Testis (tissue), 3 donors: ENCODE results near the gene ERI3. TPM values are rescaled to one million over a fixed set of nuclear protein-coding genes. Genes with fewer than 3 reads are reported as not detected.

Experiments used
- DNase-seq: peaks from one replicate; pipeline ENCODE4 v3.0.0-alpha.2; 2019
- H3K27ac ChIP-seq, 2 donors: fragments of 200-600 bp; sonication (generic); one replicate each; pipeline ENCODE4 v1.5.1; 2019
- H3K27me3 ChIP-seq: fragments of 200-600 bp; sonication (generic); one replicate; pipeline ENCODE4 v1.5.1; 2019
- H3K36me3 ChIP-seq: fragments of 200-600 bp; sonication (generic); one replicate; pipeline ENCODE4 v1.5.1; 2017; ENCODE audit warnings: low read depth; ENCODE audit errors: missing control alignments
- H3K4me1 ChIP-seq: fragments of 200-600 bp; sonication (generic); one replicate; pipeline ENCODE4 v1.5.1; 2019
- H3K4me3 ChIP-seq, 2 donors: fragments of 200-600 bp; sonication (generic); one replicate each; pipeline ENCODE4 v1.5.1; 2017 to 2019
- H3K9me3 ChIP-seq: fragments of 200-600 bp; sonication (generic); one replicate; pipeline ENCODE4 v1.5.1; 2017
- POLR2A ChIP-seq: fragments of 450-650 bp; IDR thresholded peaks from one replicate; pipeline ENCODE4 v1.6.1; 2017; ENCODE audit warnings: antibody characterized with exemption, mild to moderate bottlenecking, moderate library complexity
- WGBS, 2 donors: methylation state at CpG; one replicate each; pipeline ENCODE4 v1.1.5; 2018; 5-methylcytosine and 5-hydroxymethylcytosine counted together
- intact Hi-C: fragments of 100-400 bp; cut with DNase I; formaldehyde crosslinking; loops from one replicate; pipeline ENCODE4 v1.15.1; 2023; ENCODE audit warnings: low total_unique reads
- polyA plus RNA-seq: library from polyadenylated mRNA; stranded (reverse); fragments of 350-450 nt; fragmentation: Illumina TruSeq; extraction: RNeasy Lipid Tissue Mini Kit (QIAGEN cat#74804); gene quantifications from one replicate; pipeline ENCODE4 v1.2.3, GENCODE V29; 2014; ENCODE audit warnings: low read depth, low replicate concordance; ENCODE audit not compliant: insufficient read depth
- total RNA-seq, 2 donors: library from RNA; depleted of rRNA; stranded (reverse); fragments of >200 nt; gene quantifications; one replicate each; pipeline ENCODE4 v1.2.3, GENCODE V29; 2016
- TF ChIP-seq, protein P1 (sequence below), 3 experiments: fragments of 450-650 bp in 2 of 3; fragments of 200-600 bp in 1 of 3; sonication (generic) in 1 of 3; IDR thresholded peaks; one replicate each; pipeline ENCODE4 v1.5.1; 2016 to 2019; ENCODE audit warnings: antibody characterized with exemption in 3 of 3, mild to moderate bottlenecking in 2 of 3, moderate library complexity in 1 of 3

ERI3 gene
- total and polyA plus RNA-seq, 3 donors from 2014 or later, result 104 to 140 (median 109) TPM

DNA sequence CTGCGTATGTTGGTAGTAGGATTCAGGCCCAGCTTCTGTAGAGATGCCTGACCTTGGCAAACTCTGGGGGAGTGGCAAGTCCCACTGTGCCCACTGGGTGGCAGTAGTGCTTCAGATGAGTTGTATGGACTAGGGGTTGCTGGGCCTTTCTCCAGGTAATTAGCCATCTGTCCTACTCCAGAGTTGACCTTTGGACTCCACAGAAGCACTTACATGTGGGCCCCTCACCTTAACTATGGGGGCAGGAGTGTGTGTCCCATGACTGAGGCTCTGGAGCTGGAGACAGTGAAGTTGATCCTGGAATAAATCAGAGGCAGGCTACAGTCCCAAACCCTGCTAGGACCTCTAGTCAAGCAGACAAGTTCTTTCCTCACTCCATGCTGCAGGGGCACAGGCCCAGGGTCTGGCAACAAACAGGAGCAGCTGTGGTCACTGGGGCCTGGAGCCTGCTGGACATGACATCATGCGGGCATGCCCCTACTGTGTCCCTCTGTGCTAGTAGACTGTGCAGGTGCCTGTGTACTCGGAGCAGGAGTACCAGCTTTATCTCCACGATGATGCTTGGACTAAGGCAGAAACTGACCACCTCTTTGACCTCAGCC, 137.1 kb downstream of the ERI3 start:
- TF ChIP-seq, protein P1, sequence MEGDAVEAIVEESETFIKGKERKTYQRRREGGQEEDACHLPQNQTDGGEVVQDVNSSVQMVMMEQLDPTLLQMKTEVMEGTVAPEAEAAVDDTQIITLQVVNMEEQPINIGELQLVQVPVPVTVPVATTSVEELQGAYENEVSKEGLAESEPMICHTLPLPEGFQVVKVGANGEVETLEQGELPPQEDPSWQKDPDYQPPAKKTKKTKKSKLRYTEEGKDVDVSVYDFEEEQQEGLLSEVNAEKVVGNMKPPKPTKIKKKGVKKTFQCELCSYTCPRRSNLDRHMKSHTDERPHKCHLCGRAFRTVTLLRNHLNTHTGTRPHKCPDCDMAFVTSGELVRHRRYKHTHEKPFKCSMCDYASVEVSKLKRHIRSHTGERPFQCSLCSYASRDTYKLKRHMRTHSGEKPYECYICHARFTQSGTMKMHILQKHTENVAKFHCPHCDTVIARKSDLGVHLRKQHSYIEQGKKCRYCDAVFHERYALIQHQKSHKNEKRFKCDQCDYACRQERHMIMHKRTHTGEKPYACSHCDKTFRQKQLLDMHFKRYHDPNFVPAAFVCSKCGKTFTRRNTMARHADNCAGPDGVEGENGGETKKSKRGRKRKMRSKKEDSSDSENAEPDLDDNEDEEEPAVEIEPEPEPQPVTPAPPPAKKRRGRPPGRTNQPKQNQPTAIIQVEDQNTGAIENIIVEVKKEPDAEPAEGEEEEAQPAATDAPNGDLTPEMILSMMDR (IDR thresholded peaks at IDR 0.05), result peak; percentile 77 to 82 (median 78)
- TF ChIP-seq POLR2A, result no peak
- 40 to 63% methylated on average over 2 to 4 of the region's 4 CpGs for WGBS, 2 donors
- Histone ChIP-seq H3K36me3 (no peaks in the 10 kb centered on the region), H3K27ac (no peak overlapping the region), H3K4me3 (no peak overlapping the region), H3K4me1 (peaks cover 1% of the 10 kb centered on the region), H3K27me3 (no peaks in the 10 kb centered on the region), H3K9me3 (no peaks in the 10 kb centered on the region)
- intact Hi-C loops, result no loop called here
- peak; percentile 88 for DNase-seq

DNA sequence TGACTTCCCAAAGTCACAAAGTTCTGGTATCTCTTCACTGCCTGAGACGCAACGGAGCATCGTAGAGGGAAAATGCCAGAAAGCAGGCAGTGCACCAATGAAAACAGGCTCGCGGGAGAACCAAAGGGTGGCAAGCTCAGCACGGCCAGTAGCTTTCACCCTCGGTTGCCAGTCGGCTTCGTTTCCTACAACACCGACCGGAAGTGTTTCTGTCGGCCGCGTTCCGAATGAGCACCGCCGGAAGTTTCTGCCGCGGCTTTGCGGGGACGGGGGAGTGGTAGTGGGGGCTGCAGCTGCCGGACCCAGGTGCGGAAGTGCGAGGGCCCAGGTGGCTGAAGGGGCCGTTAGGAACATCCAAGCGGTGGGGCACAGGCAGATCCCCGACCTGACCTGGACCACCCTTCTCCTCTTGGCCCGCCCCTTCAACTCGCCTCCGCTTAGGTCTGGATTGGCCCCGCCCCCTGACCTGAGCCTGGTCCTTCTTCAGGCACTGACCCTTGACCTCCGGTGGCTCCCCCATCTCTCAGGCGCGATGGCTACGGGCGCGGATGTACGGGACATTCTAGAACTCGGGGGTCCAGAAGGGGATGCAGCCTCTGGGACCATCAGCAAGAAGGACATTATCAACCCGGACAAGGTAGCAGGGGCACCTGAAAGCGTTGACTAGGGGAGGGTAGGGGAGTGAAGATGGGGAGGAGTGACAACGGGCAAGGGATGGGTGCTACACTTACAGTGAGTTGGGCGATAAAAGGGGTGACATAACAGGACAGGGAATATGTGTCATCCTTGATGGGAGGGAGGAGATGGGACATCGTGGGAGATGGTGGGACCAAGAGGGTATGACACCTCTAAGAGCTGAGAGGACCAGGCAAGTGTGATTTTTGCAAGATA, 141.6 kb downstream of the ERI3 start, which contains the start of gene DMAP1:
DMAP1 (plus strand) TSS at position 250 of the 891 bp plus-strand sequence; CDS start at position 533, 283 bp downstream.
- TF ChIP-seq POLR2A, result no peak
- TF ChIP-seq, protein P1 (IDR thresholded peaks at IDR 0.05), result peak in 1 of 3 experiments; percentile 39
- intact Hi-C loops, result no loop called here

DNA sequence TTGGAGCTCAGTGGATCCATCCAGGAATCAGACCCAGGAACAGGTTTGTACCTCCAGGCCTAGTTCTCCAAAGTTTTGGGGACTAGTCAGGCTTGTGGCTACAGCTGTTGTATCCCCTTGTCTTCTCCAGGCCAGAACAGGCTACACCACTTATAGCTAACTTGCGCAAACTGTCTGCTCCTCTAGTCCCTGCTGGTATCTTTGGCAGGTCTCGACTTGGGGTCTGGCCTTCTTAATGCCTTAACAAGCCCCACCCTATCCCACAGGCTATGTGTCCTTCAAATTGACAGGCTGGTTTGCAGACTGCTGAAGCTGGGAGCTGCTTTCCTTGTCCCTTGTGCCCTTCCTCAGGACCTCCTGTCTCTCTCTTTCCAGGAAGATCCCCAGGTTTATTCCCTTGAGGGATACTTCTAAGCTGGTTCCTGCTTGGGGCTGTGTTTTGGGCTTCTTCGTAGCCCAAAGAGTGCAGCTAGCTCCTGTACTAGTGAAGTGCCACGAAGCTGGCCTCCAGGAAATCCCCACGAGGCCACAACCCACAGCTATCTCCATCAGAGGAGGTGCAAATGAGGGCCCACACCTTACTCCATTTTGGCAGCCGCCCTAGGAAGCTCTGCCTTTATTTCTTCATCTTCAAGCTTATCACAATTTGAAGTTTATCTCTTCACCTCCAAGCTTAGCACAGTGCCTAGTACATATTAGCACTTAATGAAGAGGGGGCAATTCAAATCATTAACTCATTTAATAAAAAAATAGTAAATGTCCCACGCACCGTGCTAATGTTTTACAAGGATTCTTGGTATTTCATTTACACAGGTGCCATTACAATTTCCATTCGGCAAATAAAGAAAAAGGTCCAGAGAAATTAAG, 142.5 kb downstream of the ERI3 start:
- H3K9me3 ChIP-seq, result no peaks in the 10 kb centered on the region
- intact Hi-C loops, result no loop called here
- H3K4me1 ChIP-seq, result peaks cover 10% of the 10 kb centered on the region
- 25 to 36% methylated on average over 9 of the region's 9 CpGs for WGBS, 2 donors
- TF ChIP-seq, protein P1 (IDR thresholded peaks at IDR 0.05), result no peak
- TF ChIP-seq POLR2A, result no peak
- peak overlapping the region; percentile 72 to 82 for H3K4me3 ChIP-seq
- peak overlapping the region in 1 of 2 donors; percentile 66 for H3K27ac ChIP-seq
- DNase-seq, result no peak
- no peaks in the 10 kb centered on the region for H3K36me3 ChIP-seq
- no peaks in the 10 kb centered on the region for H3K27me3 ChIP-seq

More for the DNA sequence above, 141.6 kb downstream of the ERI3 start, which contains the start of gene DMAP1:
- Histone ChIP-seq H3K4me1 (peaks cover 10% of the 10 kb centered on the region), H3K27me3 (no peaks in the 10 kb centered on the region), H3K27ac (peak within 1 kb of the TSS; percentile 51 to 66), H3K9me3 (no peaks in the 10 kb centered on the region), H3K36me3 (no peaks in the 10 kb centered on the region), H3K4me3 (peak within 1 kb of the TSS; percentile 72 to 82)
- DNase-seq, result peak; percentile 88
- WGBS, 2 donors, result 0 to 4% methylated on average over 13 to 41 of the region's 44 CpGs

GRCh38 chr1:44210595-44210994, 144.5 kb downstream of the ERI3 start:
- DNase-seq, result no peak

More at GRCh38 chr1:44210595-44210994, 144.5 kb downstream of the ERI3 start:
- H3K27ac ChIP-seq, result no peak overlapping the region
- H3K36me3 ChIP-seq, result no peaks in the 10 kb centered on the region
- no peaks in the 10 kb centered on the region for H3K9me3 ChIP-seq
- intact Hi-C loops, result no loop called here
- H3K27me3 ChIP-seq, result no peaks in the 10 kb centered on the region
- peaks cover 10% of the 10 kb centered on the region for H3K4me1 ChIP-seq
- TF ChIP-seq, protein P1 (IDR thresholded peaks at IDR 0.05), result no peak
- no peak for TF ChIP-seq POLR2A
- 96 to 100% methylated on average over 1 of the region's 1 CpG for WGBS, 2 donors
- H3K4me3 ChIP-seq, result no peak overlapping the region
